Stimulated activated CD4-positive, alpha-beta T cell treated with anti-CD3 and anti-CD28 coated beads, TNF-alpha, amount 100 ng/mL, for 1 hour (primary cell): ENCODE data around the gene UBE2L3.
"Not testable (repeated sequence)": the region's sequence is repeated elsewhere in the genome, so short reads cannot be mapped to it uniquely, and the experiment has no call there.

Source experiments
- DNase-seq, 3 donors: peaks; one replicate each; pipeline ENCODE4 v3.0.0-alpha.2; 2020; ENCODE audit warnings: low read depth in 3 of 3, low spot score in 1 of 3

The UBE2L3 gene

DNA sequence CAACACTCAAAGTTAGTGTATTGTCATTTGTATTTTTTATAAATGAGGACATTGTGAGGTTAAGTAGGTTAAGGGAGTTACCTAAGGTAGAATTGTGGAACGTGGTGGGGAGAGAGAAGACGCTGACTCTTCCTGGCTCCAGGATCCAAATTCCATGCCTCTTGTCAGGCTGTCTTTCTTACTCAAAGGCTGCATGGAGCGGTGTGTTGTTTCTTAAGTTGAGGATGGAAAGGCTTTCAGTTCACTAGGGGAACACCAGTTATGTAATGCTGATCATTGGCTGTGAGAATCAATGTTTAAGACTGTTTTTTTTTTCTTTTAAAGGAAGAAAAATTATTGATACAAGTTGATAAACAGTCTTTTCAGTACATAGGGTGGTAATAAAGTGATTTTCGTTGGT lies 2.9 kb downstream of the UBE2L3 start:
- DNase-seq, result no peak

DNA sequence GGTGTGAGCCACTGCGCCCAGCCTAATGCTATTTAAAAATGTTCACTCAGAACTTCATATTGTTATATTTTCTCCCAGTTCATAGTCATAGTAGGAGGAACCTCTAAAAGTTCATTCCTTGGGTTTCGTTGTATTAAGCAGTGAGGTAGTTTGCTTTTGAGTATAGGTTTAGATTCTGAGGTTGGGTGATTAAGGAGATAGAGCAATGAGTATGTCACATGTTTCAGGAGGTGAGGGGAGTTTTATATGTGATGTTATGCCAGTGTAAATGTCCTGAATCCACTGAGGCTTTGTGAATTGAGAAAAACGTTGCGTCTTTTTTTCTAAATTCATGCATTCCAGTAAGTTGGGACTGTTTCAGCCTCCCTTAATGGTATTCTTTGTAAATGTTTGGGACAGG lies 4.2 kb downstream of the UBE2L3 start:
- DNase-seq, result no peak

DNA sequence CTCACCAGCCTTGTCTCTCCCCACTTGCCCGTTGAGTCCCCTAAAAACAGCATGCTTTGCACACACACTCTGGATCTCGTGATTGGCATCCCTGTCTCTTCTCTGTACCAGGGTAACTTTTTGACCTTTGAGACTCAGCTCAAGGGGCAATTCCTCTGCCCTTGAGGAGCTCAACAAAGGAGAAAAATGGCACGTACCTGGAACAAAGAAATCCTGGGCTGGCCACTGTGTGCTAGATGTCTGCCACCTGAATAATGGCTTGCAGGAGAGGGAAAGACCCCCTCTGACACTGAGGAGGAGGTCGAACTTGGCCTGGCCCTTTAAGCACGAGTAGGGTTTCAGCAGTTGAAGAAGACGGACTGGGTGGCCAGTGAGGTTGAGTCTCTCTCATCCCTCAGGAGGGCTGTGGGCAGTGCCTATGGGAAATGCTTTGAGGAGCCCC lies 5.8 kb downstream of the UBE2L3 start:
- no peak for DNase-seq

DNA sequence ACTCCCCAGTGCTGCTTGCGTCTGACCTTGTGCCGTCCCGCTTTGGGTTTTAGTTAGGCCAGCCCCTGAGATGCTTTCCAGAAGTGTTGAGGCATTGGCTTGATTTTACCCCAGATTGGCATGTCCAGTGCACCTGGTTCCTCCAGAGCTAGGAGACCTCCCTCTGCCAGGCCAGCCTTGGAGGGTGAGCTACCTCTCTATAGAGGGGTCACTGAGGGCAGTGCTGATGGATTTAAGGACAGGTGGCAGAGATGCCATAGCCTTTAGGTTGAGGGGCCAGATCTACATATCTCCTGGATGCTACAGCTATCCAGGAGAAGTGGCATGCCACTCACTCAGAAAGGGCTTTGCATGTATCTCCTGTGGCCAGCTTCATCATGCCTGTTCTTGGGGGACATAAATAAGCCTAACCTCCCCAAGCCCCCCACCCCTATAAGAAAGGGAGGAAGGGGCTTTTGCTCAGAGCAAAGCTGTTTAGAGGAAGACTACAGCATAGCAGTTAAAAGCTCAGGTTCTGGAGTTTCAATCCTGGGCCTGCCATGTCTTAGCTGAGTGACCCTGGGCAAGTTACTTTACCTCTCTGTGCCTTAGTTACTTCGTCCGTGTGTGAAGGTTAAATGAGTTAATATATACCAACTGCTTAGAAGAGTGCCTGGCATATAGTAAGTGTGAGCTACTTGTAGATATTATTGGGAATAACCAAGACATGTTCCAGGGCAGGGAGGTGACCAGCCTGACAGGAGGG lies 6.4 kb downstream of the UBE2L3 start:
- no peak for DNase-seq

DNA sequence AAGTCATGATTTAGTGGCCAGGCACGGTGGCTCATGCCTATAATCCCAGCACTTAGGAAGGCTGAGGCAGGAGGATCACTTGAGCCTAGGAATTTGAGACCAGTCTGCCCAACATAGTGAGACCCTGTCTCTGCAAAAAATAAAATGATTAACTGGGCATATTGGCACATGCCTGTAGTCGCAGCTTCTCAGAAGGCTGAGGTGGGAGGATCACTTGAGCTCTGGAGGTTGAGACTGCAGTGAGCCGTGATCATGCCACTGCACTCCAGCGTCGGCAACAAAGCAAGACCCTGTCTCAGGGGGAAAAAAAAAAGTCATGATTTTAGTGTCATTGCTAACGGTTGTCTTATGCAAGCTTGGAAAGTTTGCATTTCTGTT lies 11.9 kb downstream of the UBE2L3 start:
- DNase-seq, result no peak

DNA sequence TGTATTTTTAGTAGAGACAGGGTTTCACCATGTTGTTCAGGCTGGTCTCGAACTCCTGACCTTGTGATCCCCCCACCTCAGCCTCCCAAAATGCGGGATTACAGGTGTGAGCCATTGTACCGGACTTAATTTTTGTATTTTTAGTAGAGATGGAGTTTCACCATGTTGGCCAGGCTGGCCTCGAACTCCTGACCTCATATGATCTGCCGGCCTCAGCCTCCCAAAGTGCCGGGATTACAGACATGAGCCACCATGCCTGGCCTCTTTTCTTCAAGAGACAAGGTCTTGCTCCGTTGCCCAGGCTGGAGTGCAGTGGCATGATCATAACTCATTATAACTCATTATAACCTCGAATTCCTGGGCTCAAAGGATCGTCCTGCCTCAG lies 13.1 kb downstream of the UBE2L3 start:
- DNase-seq, result not testable (repeated sequence)

DNA sequence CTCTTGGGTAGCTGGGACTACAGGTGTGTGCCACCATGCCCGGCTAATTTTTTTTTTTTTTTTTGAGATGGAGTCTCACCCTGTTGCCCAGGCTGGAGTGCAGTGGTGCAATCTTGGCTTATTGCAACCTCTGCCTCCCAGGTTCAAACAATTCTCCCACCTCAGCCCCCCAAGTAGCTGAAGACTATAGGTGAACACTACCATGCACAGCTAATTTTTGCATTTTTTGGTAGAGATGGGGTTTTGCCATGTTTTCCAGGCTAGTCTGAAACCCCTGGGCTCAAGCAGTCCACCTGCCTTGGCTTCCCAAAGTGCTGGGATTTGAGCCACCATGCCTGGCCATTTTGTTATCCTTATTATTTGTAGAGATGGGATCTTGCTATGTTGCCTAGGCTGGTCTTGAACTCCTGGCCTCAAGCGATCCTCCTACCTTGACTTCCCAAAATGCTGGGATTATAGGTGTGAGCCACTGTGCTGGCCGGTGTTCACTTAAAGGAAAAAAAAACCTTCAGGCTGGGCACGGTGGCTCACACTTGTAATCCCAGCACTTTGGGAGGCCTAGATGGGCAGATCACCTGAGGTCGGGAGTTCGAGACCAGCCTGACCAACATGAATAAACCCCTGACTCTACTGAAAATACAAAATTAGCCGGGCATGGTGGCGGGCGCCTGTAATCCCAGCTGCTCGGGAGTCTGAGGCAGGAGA lies 13.6 kb downstream of the UBE2L3 start:
- DNase-seq, result not testable (repeated sequence)

DNA sequence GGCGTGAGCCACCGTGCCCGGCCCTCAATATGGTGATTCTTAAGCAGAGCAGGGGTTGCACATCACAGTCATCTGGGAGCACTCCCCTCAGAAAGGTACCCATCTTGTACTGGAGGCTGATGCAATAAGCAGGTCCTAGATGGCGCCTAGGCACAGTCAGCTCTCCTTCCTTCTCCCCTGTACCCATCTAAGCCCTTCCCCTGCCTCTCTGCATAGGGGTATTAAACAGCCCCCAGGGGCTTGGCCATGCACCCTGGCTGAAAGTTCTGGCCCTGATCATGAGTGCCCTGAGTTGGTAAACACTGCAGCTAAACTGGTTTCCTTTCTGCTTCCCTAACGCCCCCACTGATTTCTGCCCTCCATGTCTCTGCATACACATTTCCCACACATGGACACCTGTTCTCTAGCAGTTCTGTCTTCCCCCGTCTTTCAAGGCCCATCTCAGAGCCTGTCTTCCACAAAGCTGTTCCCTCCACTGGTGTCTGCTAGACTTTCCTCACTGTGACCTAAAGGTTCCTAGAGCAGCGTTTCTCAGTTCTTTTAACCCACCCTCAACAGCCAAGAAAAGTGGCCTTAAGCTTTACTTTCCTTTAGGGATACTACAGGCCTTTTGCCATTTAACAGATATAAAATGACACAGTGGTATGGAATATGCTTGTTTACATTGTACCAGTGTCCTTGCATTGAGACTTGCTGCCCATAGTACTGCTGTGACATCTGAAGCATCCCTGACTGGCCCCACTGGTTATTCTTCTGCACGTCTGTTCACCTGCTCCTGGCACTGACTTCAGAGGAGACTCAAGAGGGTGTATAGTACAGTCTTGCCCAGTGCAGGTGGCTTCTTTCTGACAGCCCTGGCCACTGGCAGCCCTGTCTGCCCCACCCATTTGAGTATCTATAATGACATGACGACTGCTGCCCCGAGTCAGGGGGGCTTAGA lies 15.6 kb downstream of the UBE2L3 start:
- no peak for DNase-seq

DNA sequence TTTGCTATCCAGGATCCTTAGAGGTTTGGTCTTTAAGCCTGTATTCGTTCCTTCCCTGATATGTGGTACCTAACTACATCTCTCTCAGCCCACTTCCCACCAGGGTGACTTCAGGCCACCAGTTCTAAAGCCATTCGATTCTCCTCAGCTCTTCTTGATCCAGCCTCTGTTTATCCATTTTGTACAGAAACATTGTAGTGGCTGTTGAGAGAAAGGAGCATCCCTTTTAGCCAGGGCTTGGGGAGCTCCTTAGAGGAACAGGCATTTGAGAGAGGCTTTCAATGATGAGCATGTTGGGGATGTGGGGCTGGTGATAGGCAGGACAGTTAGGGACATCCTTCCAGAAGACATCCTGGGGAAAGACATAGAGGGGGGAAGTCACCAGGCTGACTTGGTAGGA lies 17.9 kb downstream of the UBE2L3 start:
- no peak for DNase-seq

DNA sequence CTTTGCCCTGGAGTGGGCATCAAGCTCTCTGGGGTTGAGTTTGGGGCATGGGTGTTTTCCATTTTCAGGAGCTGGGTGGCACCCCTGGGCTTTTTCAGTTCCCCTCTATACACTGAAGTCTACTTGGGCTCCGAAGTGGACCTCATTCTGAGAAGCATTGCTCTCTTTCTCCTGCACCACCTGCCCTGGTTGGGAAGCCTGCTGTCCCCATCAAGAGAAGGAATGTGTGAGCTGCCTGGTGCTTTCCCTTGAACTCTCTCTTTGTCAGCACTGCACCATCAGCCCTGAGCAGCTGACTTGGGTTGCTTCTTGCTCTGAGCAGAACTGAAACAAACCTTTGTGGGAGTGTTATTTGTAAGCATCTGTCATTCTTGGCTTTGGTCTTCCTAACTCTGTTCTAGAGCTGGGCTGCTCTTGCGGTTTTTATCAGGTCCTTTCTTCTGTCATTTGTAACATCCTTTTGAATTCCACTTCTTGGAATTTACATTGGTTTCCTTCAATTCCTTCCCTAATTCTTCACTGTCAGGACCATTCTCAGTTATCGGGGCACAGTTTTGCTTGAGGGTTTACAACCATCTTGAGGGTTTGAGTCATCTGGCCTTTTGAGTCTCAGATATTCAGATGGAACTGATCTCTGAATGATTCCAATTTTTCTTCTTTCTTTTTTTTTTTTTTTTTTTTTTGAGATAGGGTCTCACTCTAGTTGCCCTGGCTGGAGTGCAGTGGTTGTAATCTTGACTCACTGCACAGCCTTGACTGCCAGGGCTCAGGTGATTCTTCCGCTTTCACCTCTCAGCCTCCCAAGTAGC lies 20.5 kb downstream of the UBE2L3 start:
- DNase-seq, result no peak

DNA sequence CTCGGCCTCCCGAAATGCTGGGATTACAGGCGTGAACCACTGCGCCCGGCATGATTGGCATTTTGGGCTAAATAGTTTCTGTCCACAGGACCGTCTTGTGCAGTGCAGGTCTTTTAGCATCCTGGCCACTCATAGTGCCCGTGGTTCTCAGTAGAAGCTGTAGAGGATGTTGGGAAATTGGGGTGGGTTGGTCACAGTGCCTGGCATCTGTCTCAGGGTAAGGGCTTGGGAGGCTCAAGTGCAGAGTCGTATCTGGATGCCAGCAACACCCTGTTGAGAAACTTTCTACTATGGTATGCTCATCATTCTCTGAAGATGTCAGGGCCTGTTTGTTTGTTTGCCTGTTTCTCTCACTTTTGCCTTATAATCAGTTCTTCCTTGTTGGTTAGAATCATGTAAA lies 21.9 kb downstream of the UBE2L3 start:
- DNase-seq, result no peak

DNA sequence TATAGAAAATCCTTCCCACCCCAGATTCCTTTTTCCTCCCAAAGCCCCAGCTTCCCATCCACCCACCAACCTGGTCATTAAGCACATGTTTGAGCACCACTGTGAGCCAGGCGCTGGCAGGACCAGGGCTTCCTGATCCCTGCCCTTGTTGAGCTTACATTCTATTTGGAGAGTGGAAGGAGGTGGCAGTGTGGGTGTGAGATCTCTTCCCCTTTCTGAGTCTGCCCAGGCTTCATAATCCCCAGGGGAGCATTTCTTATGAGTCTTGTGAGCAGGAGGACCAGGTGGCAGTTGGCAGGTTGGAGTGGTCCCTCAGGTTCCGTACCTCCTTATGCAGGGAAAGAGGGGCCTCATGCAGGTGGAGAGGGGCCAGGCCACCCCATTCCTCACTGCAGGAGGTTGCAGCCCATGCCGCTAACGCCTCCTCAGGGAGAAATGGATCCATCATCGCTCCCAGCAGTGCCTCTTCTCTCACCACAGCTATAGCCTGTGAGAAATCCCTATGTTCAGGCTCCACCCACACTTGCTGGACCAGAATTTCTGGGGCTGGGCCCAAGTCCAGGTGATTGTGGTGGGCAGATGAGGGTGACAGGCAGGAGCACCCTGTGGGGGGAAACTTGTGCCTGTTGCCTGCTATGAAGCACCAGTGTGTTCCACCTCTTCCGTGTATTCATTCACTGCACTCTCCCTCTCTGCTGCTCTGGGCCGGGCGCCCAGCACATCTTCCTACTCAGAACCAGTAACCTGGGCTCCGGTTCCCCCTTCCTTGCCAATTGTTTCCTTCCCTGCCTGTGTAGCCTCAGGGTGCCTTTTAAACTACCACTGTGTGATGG lies 23.5 kb downstream of the UBE2L3 start:
- DNase-seq, result no peak

DNA sequence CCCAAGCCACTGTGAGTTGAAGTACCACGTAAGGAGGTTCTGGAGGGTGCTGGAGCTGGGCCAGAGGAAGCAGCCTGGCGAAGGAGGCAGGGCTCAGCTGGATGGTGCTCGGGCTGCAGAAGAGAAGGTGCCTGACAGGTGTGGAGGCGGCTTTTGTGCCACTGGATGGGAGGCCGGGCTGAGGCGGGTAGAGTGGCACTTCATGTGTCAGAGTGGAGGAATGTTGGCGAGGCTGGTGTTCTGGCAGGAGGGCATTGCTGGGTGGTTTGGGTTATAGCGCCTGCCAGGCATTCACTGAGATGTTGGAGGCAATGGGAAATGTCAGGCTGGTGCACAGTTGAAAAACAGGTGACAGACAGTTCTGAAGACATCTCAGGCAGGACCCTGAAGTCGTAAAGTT lies 24.2 kb downstream of the UBE2L3 start:
- no peak for DNase-seq

DNA sequence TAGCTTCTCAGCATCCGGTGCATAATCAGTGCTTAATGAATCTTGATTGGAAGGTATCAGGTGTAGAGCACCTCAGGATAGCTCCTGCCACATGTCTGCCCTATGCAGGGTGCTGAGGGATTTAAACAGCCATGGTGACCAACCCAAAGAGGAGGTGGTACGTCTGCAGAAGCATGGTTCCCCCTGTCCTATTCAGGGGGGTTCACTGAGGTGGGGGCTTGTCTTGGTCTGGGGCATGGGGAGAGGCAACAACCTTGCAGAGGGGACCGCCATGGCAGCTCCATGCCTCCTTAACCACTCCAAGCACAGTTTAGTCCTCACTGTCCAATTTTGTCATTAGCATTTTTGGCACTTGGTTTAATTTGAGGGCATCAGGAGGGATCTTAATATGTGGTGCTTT lies 24.9 kb downstream of the UBE2L3 start:
- no peak for DNase-seq

DNA sequence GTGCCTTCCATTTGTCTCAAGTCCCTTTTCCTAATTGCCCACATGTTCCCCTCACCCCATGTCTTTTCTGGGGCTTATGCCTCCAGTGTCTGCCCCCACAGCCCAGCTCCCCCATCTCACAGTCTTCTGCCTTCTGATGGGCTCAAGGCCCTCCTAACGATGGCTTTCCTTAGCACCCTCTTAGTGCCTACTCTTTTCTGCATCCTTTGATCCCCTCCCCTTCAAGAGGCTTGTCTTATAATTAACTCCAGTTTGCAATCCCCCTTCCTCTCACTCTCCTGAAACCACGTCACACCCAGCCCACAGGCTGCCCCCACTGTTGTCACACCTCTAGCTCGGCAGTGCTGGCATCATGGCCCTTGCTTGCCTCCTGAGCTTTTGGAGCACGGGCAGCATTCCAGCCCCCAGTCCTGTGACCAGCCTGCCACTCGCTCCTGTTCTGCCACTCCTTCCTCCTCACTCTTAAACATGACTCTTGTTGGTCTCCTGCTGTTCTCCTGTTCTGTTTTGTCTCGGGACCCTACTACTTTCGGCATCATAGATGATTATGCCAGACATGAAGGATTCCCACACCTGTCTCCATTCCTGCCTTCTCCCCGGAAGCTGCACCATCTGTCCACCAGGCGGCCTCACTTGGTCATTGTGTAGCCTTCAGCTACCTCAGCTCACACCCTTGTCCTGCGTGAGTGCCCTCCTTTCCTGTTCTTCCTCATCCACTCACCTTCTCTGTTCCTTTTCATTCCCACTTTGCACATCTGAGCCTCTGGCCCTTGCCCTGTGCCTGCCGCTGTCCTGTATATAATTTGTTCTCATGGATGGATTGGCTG lies 26.1 kb downstream of the UBE2L3 start:
- DNase-seq, result no peak

DNA sequence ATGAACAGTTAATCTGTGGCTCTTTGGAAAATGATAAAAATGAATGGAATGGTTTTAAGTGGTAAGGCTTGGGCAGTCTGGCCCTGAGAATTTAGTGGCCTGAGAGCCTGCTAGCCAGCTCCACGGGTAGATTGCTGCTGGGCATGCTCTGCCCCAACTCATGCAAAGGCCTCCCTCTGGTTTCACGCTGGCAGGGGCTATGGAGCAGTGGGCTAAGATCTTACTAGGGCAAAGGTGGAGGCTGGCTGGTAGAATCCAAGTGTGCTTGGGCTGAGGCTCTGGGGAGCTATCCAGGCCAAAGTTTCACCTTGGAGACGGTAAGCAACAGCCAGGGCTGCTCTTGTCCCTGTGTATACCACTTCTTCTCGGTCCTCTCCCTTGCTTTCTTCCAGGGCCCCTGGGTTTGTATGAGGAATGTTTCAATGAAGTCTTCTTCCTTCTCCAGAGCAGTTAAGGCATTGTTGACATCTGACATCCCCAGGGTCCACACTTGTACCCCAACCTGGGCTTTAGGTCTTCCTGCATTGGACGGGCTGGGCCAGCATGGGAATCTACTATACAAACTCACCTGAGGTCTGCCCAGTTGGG lies 27.4 kb downstream of the UBE2L3 start:
- no peak for DNase-seq

DNA sequence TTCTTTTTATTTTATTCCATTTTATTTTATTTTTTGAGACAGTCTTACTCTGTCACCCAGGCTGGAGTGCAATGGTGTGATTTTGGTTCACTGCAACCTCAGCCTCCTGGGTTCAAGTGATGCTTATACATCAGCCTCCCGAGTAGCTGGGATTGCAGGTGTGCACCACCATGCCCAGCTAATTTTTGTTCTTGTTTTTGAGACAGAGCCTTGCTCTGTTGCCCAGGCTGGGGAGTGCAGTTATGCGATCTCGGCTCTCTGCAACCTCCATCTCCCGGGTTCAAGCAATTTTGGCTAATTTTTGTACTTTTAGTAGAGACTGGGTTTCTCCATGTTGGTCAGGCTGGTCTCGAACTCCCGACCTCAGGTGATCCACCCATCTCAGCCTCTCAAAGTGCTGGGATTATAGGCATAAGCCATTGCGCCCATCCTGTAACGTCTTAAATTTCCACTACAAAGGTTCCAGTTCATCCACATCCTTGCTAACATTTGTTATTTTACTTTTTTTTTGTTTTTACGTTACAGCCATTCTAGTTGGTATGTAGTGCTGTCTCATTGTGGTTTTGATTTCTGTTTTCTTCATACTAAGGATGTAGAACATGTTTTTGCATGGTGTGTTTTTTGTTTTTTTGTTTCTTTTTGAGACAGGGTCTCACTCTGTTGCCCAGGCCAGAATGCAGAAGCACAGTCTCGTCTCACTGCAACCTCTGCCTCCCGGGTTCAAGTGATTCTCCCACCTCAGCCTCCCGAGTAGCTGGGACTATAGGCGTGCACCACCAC lies 29.0 kb downstream of the UBE2L3 start:
- not testable (repeated sequence) for DNase-seq

DNA sequence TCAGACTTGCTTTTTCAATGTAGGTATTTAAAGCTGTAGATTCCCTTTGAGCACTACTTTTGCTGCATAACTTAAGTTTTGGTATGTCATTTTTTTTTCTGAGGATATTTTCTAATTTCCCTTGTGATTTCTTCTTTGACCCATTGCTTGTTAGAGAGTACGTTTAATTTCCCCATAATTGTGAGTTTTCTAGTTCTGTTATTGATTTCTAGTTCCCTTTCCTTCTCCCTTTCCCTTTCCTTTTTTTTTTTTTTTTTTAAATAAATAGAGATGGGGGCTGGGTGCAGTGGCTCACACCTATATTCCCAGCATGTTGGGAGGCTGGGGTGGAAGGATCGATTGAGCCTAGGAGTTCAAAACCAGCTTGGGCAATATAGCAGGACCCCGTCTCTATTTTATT lies 30.8 kb downstream of the UBE2L3 start:
- no peak for DNase-seq
